MM.1S (cell line): ENCODE measurements around the gene PTGIS.

Experiments used
- CTCF ChIP-seq: fragments of 300-600 bp; sonication (generic); IDR thresholded peaks from 2 replicates; pipeline ENCODE4 v1.5.1; 2016; ENCODE audit warnings: antibody characterized with exemption, low read length, mixed read lengths
- EZH2 ChIP-seq: fragments of 300-600 bp; sonication (generic); optimal IDR thresholded peaks from 2 replicates; pipeline ENCODE3; 2017; ENCODE audit warnings: low read depth, mild to moderate bottlenecking, antibody characterized with exemption, low read length, mixed read lengths

- TF ChIP-seq EZH2: no peak
- TF ChIP-seq CTCF: no peak
Measured at GRCh38 chr20:49559411-49560081, 8.4 kb downstream of the PTGIS start.
